ENCODE results near the gene PCDH10. TPM values are rescaled to one million over a fixed set of nuclear protein-coding genes. Genes with fewer than 3 reads are reported as not detected.

The PCDH10 gene
- total RNA-seq, 1 experiment from 2014 or later = not detected

GRCh38 chr4:133124746-133125145 lies 24.3 kb upstream of the PCDH10 start:
- no peaks in the 10 kb centered on the region for H3K9me3 Mint-ChIP-seq (ENCODE audit: unreplicated experiment)
- intact Hi-C loops (cut with micrococcal nuclease) = no loop called here
- no peaks in the 10 kb centered on the region for H3K36me3 Mint-ChIP-seq (ENCODE audit: insufficient read depth, unreplicated experiment)
- no TSS peak for BruUV-seq (replicated peaks)
- DNase-seq (ENCODE audit: unreplicated experiment) = no peak
- no peak overlapping the region for H3K27ac Mint-ChIP-seq (ENCODE audit: low read depth, unreplicated experiment)
- H3K27me3 Mint-ChIP-seq (ENCODE audit: insufficient read depth, unreplicated experiment) = no peaks in the 10 kb centered on the region
- ChIA-PET CTCF (no interaction called here), POLR2A (no interaction called here)
- no peak overlapping the region for H3K4me3 Mint-ChIP-seq (ENCODE audit: unreplicated experiment)
- TF ChIP-seq CTCF (IDR thresholded peaks at IDR 0.05; ENCODE audit: unreplicated experiment) = no peak
- H3K4me1 Mint-ChIP-seq (ENCODE audit: insufficient read depth, unreplicated experiment) = no peaks in the 10 kb centered on the region

- Mint-ChIP-seq H3K4me1 (ENCODE audit: insufficient read depth, unreplicated experiment) (no peaks in the 10 kb centered on the region), H3K4me3 (ENCODE audit: unreplicated experiment) (no peak overlapping the region), H3K9me3 (ENCODE audit: unreplicated experiment) (no peaks in the 10 kb centered on the region), H3K27ac (ENCODE audit: low read depth, unreplicated experiment) (no peak overlapping the region), H3K27me3 (ENCODE audit: insufficient read depth, unreplicated experiment) (no peaks in the 10 kb centered on the region), H3K36me3 (ENCODE audit: insufficient read depth, unreplicated experiment) (no peaks in the 10 kb centered on the region)
- CTCF ChIA-PET = no interaction called here
- intact Hi-C loops (cut with micrococcal nuclease) = no loop called here
- no peak for TF ChIP-seq CTCF (IDR thresholded peaks at IDR 0.05; ENCODE audit: unreplicated experiment)
- POLR2A ChIA-PET = no interaction called here
- BruUV-seq (replicated peaks) = no TSS peak
- no peak for DNase-seq (ENCODE audit: unreplicated experiment)
Observed at GRCh38 chr4:133127500-133127899, 21.6 kb upstream of the PCDH10 start.

- TF ChIP-seq CTCF (IDR thresholded peaks at IDR 0.05; ENCODE audit: unreplicated experiment) = no peak
- POLR2A ChIA-PET = no interaction called here
- DNase-seq (ENCODE audit: unreplicated experiment) = no peak
- intact Hi-C loops (cut with micrococcal nuclease) = no loop called here
- Mint-ChIP-seq H3K4me1 (ENCODE audit: insufficient read depth, unreplicated experiment) (no peaks in the 10 kb centered on the region), H3K27me3 (ENCODE audit: insufficient read depth, unreplicated experiment) (no peaks in the 10 kb centered on the region), H3K27ac (ENCODE audit: low read depth, unreplicated experiment) (no peak overlapping the region), H3K4me3 (ENCODE audit: unreplicated experiment) (no peak overlapping the region), H3K9me3 (ENCODE audit: unreplicated experiment) (no peaks in the 10 kb centered on the region), H3K36me3 (ENCODE audit: insufficient read depth, unreplicated experiment) (no peaks in the 10 kb centered on the region)
- CTCF ChIA-PET = no interaction called here
- no TSS peak for BruUV-seq (replicated peaks)
Observed at GRCh38 chr4:133129237-133129636, 19.9 kb upstream of the PCDH10 start.

- Mint-ChIP-seq H3K9me3 (ENCODE audit: unreplicated experiment) (no peaks in the 10 kb centered on the region), H3K27ac (ENCODE audit: low read depth, unreplicated experiment) (no peak overlapping the region), H3K36me3 (ENCODE audit: insufficient read depth, unreplicated experiment) (no peaks in the 10 kb centered on the region), H3K4me3 (ENCODE audit: unreplicated experiment) (no peak overlapping the region), H3K4me1 (ENCODE audit: insufficient read depth, unreplicated experiment) (no peaks in the 10 kb centered on the region), H3K27me3 (ENCODE audit: insufficient read depth, unreplicated experiment) (no peaks in the 10 kb centered on the region)
- DNase-seq (ENCODE audit: unreplicated experiment) = no peak
- no peak for TF ChIP-seq CTCF (IDR thresholded peaks at IDR 0.05; ENCODE audit: unreplicated experiment)
- no TSS peak for BruUV-seq (replicated peaks)
- ChIA-PET POLR2A (no interaction called here), CTCF (no interaction called here)
- intact Hi-C loops (cut with micrococcal nuclease) = loop anchor here (10.0 kb wide), 1 partner anchor 485 kb away; no protein-coding TSS in a partner anchor
Observed at GRCh38 chr4:133130171-133130570, 18.9 kb upstream of the PCDH10 start.

All from MCF 10A (cell line).